Liver (tissue), 9 donors: ENCODE measurements around the gene SWAP70. TPM values are rescaled to one million over a fixed set of nuclear protein-coding genes. Genes with fewer than 3 reads are reported as not detected.

Experiments used
- DNase-seq: peaks from one replicate; pipeline ENCODE4 v3.0.0-alpha.2; 2017; ENCODE audit warnings: low spot score
- H3K27ac ChIP-seq, 2 donors: one replicate each; pipeline ENCODE4 v1.7.0; 2013; ENCODE audit warnings: inconsistent platforms in 2 of 2, low read length in 2 of 2, control low read depth in 1 of 2, low read depth in 1 of 2, mild to moderate bottlenecking in 1 of 2
- H3K27me3 ChIP-seq, 4 donors: one replicate each; pipeline versions ENCODE4 v1.6.1 to v1.7.0; 2013; ENCODE audit warnings: low read length in 3 of 4, inconsistent platforms in 1 of 4, mild to moderate bottlenecking in 1 of 4, moderate library complexity in 1 of 4; ENCODE audit not compliant: control insufficient read depth in 4 of 4, insufficient read depth in 4 of 4
- H3K36me3 ChIP-seq, 4 donors: one replicate each; pipeline versions ENCODE4 v1.6.1 to v1.7.0; 2013; ENCODE audit warnings: low read length in 3 of 4, mild to moderate bottlenecking in 3 of 4, low read depth in 1 of 4, moderate library complexity in 1 of 4; ENCODE audit not compliant: control insufficient read depth in 4 of 4, insufficient read depth in 3 of 4
- H3K4me1 ChIP-seq, 4 donors: one replicate each; pipeline versions ENCODE4 v1.6.1 to v1.7.0; 2013; ENCODE audit warnings: low read length in 3 of 4, mild to moderate bottlenecking in 3 of 4, moderate library complexity in 1 of 4; ENCODE audit not compliant: control insufficient read depth in 4 of 4, insufficient read depth in 4 of 4
- H3K4me3 ChIP-seq, 3 donors: one replicate each; pipeline versions ENCODE4 v1.6.1 to v1.7.0; 2013; ENCODE audit warnings: low read length in 3 of 3, control low read depth in 1 of 3, low read depth in 1 of 3, mild to moderate bottlenecking in 1 of 3
- H3K9ac ChIP-seq, 2 donors: one replicate each; pipeline ENCODE4 v1.7.0; 2013; ENCODE audit warnings: low read length in 2 of 2, mild to moderate bottlenecking in 2 of 2, moderate library complexity in 2 of 2, control low read depth in 1 of 2, low read depth in 1 of 2
- H3K9me3 ChIP-seq, 4 donors: one replicate each; pipeline versions ENCODE4 v1.6.1 to v1.7.0; 2013; ENCODE audit warnings: low read length in 3 of 4; ENCODE audit not compliant: control insufficient read depth in 4 of 4
- ATF3 ChIP-seq: IDR thresholded peaks from 2 replicates; pipeline ENCODE4 v1.6.1; 2016; ENCODE audit warnings: antibody characterized with exemption
- CTCF ChIP-seq: fragments of 150-350 bp; IDR thresholded peaks from 2 replicates; pipeline ENCODE4 v1.5.1; 2017; ENCODE audit warnings: improper control_type of control experiment, low read depth, low read length; ENCODE audit not compliant: missing input control
- FOXA1 ChIP-seq: IDR thresholded peaks from 2 replicates; pipeline ENCODE4 v1.6.1; 2016; ENCODE audit warnings: antibody characterized with exemption
- FOXA2 ChIP-seq: IDR thresholded peaks from 2 replicates; pipeline ENCODE4 v1.6.1; 2016; ENCODE audit warnings: antibody characterized with exemption
- GABPA ChIP-seq, 2 donors: IDR thresholded peaks in 1 of 2; conservative IDR thresholded peaks in 1 of 2; 2 replicates each; pipeline ENCODE4 v1.6.1; 2016; ENCODE audit warnings: antibody characterized with exemption in 2 of 2, mild to moderate bottlenecking in 1 of 2, moderate library complexity in 1 of 2
- HNF4A ChIP-seq, 2 donors: conservative IDR thresholded peaks; 2 replicates each; pipeline ENCODE4 v1.6.1; 2016; ENCODE audit warnings: antibody characterized with exemption in 2 of 2, mild to moderate bottlenecking in 2 of 2
- HNF4G ChIP-seq: IDR thresholded peaks from 2 replicates; pipeline ENCODE4 v1.6.1; 2016; ENCODE audit warnings: antibody characterized with exemption
- JUND ChIP-seq, 2 donors: IDR thresholded peaks; 2 replicates each; pipeline ENCODE4 v1.6.1; 2016; ENCODE audit warnings: antibody characterized with exemption in 2 of 2
- MAX ChIP-seq: IDR thresholded peaks from 2 replicates; pipeline ENCODE4 v1.6.1; 2016; ENCODE audit warnings: antibody characterized with exemption
- RAD21 ChIP-seq, 2 donors: IDR thresholded peaks; 2 replicates each; pipeline ENCODE4 v1.6.1; 2016; ENCODE audit warnings: antibody characterized with exemption in 2 of 2, mild to moderate bottlenecking in 2 of 2
- RXRA ChIP-seq, 2 donors: IDR thresholded peaks; 2 replicates each; pipeline ENCODE4 v1.6.1; 2017 to 2018; ENCODE audit warnings: antibody characterized with exemption in 2 of 2, mild to moderate bottlenecking in 1 of 2
- SP1 ChIP-seq: IDR thresholded peaks from 2 replicates; pipeline ENCODE4 v1.6.1; 2018; ENCODE audit warnings: antibody characterized with exemption, mild to moderate bottlenecking
- TAF1 ChIP-seq: conservative IDR thresholded peaks from 2 replicates; pipeline ENCODE4 v1.6.1; 2016; ENCODE audit warnings: antibody characterized with exemption, mild to moderate bottlenecking
- ZBTB33 ChIP-seq: IDR thresholded peaks from 2 replicates; pipeline ENCODE4 v1.6.1; 2016; ENCODE audit warnings: antibody characterized with exemption
- WGBS: extraction: QIAGEN DNeasy Blood & Tissue Kit; methylation state at CpG from one replicate; pipeline ENCODE4 v1.1.7; 2013; 5-methylcytosine and 5-hydroxymethylcytosine counted together
- polyA plus RNA-seq, 2 donors: library from polyadenylated mRNA; stranded (reverse) in 1 of 2; unstranded in 1 of 2; fragments of 200-250 nt in 1 of 2; fragments of >200 nt in 1 of 2; fragmentation: Nextera tagmentation in 1 of 2; extraction: Ambion mirVana in 1 of 2; gene quantifications; one replicate each; pipeline versions ENCODE4 v1.2.1 to v1.2.3, GENCODE V29; 2013 to 2015
- total RNA-seq, 2 donors: library from RNA; depleted of rRNA; stranded (reverse); fragments of >200 nt; gene quantifications; one replicate each; pipeline ENCODE4 v1.2.3, GENCODE V29; 2014
- donor health status: healthy.
- donor health status: healthy.
- donor health status: healthy.
- donor health status: healthy.
- donor health status: healthy.

The SWAP70 gene
- total and polyA plus RNA-seq, 4 donors = 4.0 to 8.4 (median 5.8) TPM

GRCh38 chr11:9681583-9682372, 17.9 kb downstream of the SWAP70 start:
- H3K9ac ChIP-seq = no peak overlapping the region
- H3K36me3 ChIP-seq = no peaks in the 10 kb centered on the region
- DNase-seq = no peak
- WGBS = 89% methylated on average over 2 of the region's 2 CpGs
- H3K4me3 ChIP-seq = no peak overlapping the region
- no peaks in the 10 kb centered on the region for H3K27me3 ChIP-seq
- TF ChIP-seq RXRA (IDR thresholded peaks at IDR 0.05) (no peak), FOXA1 (no peak)
- no peaks in the 10 kb centered on the region for H3K4me1 ChIP-seq
- no peaks in the 10 kb centered on the region for H3K9me3 ChIP-seq
- no peak overlapping the region for H3K27ac ChIP-seq

- H3K27me3 ChIP-seq = no peaks in the 10 kb centered on the region
- H3K27ac ChIP-seq = peak overlapping the region in 1 of 2 donors; percentile 1
- no peak for DNase-seq
- no peak overlapping the region for H3K4me3 ChIP-seq
- no peaks in the 10 kb centered on the region for H3K36me3 ChIP-seq
- 94% methylated on average over 2 of the region's 2 CpGs for WGBS
- no peak overlapping the region for H3K9ac ChIP-seq
- H3K4me1 ChIP-seq = peaks cover 0 to 2% (median 0%) of the 10 kb centered on the region in 4 donors
- no peaks in the 10 kb centered on the region for H3K9me3 ChIP-seq
- TF ChIP-seq HNF4A (conservative IDR thresholded peaks at IDR 0.05) (no peak), TAF1 (no peak), RAD21 (IDR thresholded peaks at IDR 0.05) (no peak), GABPA (IDR thresholded peaks at IDR 0.05 in 1 of 2, conservative IDR thresholded peaks at IDR 0.05 in 1 of 2) (no peak), SP1 (no peak), RXRA (IDR thresholded peaks at IDR 0.05) (no peak), ATF3 (no peak)
These were observed 24.0 kb downstream of the SWAP70 start for GRCh38 chr11:9687711-9688477.

- peaks cover 0 to 2% (median 0%) of the 10 kb centered on the region in 4 donors for H3K4me1 ChIP-seq
- no peak for DNase-seq
- 71% methylated on average over 7 of the region's 7 CpGs for WGBS
These were observed 25.0 kb downstream of the SWAP70 start for GRCh38 chr11:9688716-9689511.

More at GRCh38 chr11:9688716-9689511, 25.0 kb downstream of the SWAP70 start:
- Histone ChIP-seq H3K27me3 (no peaks in the 10 kb centered on the region), H3K9me3 (no peaks in the 10 kb centered on the region), H3K36me3 (no peaks in the 10 kb centered on the region), H3K9ac (no peak overlapping the region), H3K27ac (peak overlapping the region; percentile 39 to 74), H3K4me3 (no peak overlapping the region)
- no peak for TF ChIP-seq FOXA2
- no peak for TF ChIP-seq MAX
- TF ChIP-seq RXRA (IDR thresholded peaks at IDR 0.05) = no peak
- no peak for TF ChIP-seq JUND (IDR thresholded peaks at IDR 0.05)
- no peak for TF ChIP-seq TAF1
- TF ChIP-seq HNF4G = no peak
- TF ChIP-seq ATF3 = no peak
- no peak for TF ChIP-seq SP1
- no peak for TF ChIP-seq GABPA (IDR thresholded peaks at IDR 0.05 in 1 of 2, conservative IDR thresholded peaks at IDR 0.05 in 1 of 2)
- TF ChIP-seq ZBTB33 = no peak
- no peak for TF ChIP-seq CTCF
